ENCODE data around the gene SCAF4.
"Not testable (repeated sequence)": the region's sequence is repeated elsewhere in the genome, so short reads cannot be mapped to it uniquely, and the experiment has no call there.

The SCAF4 gene

DNA sequence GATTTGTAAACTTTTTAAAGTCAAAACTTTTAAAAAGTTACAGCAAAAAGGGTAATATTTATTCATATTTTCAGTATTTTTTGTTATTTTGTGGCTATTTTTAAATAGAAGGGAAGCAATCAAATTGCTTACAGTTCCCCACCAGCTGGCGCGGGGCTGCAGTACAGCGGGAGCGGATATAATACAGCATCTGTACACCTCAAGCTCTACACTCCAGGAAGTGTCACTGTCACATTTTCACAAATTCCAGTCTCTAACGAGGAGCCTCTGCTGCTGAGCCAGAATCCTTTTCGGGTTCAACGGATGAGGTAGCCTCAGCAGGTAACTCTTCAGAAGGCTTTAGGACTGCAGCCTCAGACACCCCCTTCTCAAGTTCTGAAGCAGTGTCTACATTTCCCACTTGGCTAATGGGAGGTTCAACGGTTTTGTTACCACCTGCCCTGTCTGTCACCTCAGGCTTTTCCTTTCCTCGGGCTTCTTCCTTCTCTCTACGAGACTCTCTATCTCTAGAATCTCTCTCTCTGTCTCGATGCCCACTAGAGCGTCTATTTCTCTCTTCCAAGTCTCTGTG, 60.7 kb downstream of the SCAF4 start:
- DNase-seq (ENCODE audit: low read depth in 2 of 2) = no peak

DNA sequence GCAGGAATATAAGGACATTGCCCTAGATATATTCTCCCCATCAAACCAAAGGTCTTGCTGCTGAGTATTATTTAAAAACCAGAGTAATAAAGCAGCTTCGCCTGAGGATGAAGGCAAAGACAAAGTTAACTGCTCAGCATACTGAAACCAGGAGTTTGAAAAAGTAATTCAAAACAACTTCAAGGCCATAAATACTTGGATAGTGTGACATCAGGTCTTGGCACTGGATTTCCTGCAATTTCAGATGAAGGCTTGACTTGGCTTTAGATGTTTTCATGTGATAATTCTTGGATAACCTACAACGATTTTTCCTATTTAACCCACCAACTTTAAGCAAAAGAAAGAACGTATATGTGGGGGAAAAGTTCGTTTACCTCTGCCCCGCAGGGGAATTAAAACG, 61.8 kb downstream of the SCAF4 start:
- DNase-seq (ENCODE audit: low read depth in 2 of 2) = no peak

DNA sequence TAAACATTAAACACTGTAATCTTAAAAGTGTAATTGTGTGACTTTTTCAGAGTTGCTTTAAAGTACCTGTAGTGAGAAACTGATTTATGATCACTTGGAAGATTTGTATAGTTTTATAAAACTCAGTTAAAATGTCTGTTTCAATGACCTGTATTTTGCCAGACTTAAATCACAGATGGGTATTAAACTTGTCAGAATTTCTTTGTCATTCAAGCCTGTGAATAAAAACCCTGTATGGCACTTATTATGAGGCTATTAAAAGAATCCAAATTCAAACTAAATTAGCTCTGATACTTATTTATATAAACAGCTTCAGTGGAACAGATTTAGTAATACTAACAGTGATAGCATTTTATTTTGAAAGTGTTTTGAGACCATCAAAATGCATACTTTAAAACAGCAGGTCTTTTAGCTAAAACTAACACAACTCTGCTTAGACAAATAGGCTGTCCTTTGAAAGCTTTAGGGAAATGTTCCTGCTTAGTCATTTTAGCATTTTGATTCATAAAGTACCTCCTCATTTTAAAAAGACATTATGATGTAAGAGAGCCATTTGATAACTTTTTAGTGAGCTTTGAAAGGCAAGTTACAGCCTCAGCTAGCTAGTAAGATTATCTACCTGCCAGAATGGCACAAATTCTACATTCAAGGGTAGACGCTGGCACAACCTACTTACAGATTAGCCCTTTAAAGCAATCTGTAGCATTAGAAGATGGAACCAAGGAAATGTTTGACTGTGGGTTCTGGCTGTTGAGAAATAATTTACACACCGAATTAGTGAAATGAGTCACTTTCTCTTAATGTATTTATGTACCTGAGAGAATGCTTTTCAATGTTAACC, 63.0 kb downstream of the SCAF4 start:
- no peak for DNase-seq (ENCODE audit: low read depth in 2 of 2)

DNA sequence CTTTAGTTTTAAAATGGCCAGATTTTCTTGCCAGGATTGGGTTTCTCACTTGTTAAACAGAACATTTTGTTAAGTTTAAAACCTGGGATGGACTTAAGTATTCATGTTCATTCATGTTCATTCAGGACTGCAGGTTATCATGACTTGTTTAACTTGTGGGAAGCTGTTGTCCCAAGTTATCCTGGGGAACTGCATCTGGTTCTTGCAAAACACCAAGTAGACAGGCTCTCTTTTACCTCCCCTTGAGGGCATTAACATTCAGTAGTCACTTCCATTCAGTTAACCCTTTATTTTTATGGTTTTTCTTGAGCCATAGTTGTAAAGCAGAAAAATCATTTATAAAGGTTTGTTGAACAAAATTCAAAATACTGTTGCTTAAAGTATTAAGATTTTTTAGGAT, 64.3 kb downstream of the SCAF4 start:
- no peak for DNase-seq (ENCODE audit: low read depth in 2 of 2)

DNA sequence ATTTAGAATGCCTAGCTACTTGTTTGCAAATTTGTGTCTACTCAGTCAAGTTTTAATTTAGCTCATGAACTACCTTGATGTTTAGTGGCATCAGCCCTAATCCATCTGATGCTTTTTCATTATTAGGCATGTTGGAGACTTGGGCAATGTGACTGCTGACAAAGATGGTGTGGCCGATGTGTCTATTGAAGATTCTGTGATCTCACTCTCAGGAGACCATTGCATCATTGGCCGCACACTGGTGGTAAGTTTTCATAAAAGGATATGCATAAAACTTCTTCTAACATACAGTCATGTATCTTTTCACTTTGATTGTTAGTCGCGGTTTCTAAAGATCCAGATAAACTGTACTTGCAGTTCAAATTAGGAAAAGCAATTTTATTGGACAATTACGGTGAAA, 64.8 kb downstream of the SCAF4 start:
- DNase-seq (ENCODE audit: low read depth in 2 of 2) = no peak

DNA sequence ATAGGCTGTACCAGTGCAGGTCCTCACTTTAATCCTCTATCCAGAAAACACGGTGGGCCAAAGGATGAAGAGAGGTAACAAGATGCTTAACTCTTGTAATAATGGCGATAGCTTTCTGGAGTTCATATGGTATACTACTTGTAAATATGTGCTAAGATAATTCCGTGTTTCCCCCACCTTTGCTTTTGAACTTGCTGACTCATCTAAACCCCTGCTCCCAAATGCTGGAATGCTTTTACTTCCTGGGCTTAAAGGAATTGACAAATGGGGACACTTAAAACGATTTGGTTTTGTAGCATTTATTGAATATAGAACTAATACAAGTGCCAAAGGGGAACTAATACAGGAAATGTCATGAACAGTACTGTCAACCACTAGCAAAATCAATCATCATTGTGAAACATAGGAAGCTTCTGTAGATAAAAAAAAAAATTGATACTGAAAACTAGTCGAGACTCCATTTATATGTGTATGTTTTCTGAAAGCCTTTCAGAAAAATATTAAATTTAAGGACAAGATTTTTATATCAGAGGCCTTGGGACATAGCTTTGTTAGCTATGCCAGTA, 65.4 kb downstream of the SCAF4 start:
- DNase-seq (ENCODE audit: low read depth in 2 of 2) = no peak

DNA sequence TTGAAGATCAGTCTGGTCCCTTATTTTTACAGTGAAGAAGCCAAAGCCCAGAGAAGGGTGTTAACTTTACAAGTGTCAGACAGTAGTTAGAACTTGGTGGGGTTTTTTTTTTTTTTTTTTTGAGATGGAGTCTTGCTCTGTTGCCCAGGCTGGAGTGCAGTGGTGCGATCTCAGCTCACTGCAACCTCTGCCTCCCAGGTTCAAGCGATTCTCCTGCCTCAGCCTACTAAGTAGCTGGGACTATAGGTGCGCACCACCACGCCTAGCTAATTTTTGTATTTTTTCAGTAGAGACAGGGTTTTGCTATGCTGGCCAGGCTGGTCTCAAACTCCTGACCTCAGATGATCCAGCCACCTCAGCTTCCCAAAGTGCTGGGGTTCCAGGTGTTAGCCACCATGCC, 66.0 kb downstream of the SCAF4 start:
- not testable (repeated sequence) for DNase-seq (ENCODE audit: low read depth in 2 of 2)

DNA sequence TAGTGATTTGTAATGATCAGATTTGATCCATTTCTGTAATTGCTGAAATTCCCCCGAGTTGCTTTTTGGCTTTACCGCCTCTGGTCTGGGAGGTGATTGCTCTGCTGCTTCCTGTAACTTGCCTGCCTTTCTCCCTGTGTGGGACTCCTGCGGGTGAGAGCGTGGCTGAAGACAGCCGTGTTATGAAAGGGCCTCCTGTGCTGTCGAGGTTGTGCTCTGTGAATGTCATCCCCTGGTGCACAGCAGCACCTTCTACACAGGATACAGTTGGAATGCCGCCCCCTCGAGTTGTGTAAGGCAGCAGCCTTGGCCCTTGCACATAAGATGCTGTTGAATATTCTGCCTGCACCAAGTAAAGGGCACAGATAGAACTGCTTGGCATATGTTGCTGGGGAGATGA, 66.5 kb downstream of the SCAF4 start:
- DNase-seq (ENCODE audit: low read depth in 2 of 2) = peak in 1 of 2 experiments; percentile 20

DNA sequence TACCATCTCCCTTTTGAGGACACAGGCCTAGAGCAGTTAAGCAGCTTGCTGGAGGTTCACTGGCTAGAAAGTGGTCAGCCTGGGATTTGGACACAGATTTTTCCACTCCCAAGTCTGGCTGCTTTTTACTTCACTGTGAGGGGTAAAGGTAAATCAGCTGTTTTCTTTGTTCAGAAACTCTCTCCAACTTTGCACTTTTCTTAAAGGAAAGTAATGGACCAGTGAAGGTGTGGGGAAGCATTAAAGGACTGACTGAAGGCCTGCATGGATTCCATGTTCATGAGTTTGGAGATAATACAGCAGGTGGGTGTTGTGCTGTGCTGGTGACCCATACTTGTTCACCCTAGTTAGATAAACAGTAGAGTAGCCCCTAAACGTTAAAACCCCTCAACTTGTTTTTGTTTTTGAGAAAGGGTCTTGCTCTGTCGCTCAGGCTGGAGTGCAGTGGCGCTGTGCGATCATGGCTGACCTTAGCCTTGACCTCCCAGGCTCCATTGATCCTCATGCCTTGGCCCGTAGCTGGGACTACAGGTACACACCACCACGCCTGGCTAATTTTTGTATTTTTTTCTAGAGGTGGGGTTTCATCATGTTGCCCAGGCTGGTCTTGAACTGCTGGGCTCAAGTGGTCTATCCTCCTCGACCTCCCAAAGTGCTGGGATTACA, 68.2 kb downstream of the SCAF4 start:
- DNase-seq (ENCODE audit: low read depth in 2 of 2) = no peak

DNA sequence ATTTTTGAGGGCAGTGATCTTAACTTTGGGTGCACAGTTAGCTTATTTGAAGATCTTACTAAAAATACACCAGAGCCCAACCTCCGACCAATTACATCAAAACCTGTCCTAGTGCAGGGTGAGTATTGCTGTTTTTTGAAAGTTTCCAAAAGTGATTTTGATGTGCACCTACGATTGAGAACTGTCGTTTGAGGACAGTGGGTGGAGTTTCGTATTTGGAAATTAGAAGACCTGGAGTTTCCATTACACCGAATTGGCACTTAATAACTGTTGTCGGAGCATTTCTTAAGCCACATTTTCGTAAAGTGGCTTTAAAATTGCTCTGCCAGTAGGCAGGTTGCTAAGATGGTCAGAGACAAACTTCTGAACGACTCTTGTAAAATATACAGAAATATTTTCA, 71.3 kb downstream of the SCAF4 start:
- no peak for DNase-seq (ENCODE audit: low read depth in 2 of 2)

DNA sequence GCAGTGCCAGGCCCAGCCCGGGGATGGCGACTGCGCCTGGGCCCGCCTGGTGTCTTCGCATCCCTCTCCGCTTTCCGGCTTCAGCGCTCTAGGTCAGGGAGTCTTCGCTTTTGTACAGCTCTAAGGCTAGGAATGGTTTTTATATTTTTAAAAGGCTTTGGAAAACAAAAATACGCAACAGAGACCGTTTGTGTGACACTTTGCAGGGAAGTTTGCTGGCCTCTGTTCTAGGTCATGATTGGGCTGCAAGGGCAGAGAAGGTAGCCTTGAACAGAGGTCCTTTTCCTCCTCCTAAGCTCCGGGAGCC, 71.7 kb downstream of the SCAF4 start:
- DNase-seq (ENCODE audit: low read depth in 2 of 2) = no peak

DNA sequence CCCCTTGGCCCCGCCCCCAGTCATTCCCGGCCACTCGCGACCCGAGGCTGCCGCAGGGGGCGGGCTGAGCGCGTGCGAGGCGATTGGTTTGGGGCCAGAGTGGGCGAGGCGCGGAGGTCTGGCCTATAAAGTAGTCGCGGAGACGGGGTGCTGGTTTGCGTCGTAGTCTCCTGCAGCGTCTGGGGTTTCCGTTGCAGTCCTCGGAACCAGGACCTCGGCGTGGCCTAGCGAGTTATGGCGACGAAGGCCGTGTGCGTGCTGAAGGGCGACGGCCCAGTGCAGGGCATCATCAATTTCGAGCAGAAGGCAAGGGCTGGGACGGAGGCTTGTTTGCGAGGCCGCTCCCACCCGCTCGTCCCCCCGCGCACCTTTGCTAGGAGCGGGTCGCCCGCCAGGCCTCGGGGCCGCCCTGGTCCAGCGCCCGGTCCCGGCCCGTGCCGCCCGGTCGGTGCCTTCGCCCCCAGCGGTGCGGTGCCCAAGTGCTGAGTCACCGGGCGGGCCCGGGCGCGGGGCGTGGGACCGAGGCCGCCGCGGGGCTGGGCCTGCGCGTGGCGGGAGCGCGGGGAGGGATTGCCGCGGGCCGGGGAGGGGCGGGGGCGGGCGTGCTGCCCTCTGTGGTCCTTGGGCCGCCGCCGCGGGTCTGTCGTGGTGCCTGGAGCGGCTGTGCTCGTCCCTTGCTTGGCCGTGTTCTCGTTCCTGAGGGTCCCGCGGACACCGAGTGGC, 72.2 kb downstream of the SCAF4 start, which contains the start of gene SOD1:
SOD1 (plus strand) TSS at position 158 of the 723 bp plus-strand sequence; CDS start at position 235, 77 bp downstream.
- DNase-seq (ENCODE audit: low read depth in 2 of 2) = peak; percentile 89 to 94

DNA sequence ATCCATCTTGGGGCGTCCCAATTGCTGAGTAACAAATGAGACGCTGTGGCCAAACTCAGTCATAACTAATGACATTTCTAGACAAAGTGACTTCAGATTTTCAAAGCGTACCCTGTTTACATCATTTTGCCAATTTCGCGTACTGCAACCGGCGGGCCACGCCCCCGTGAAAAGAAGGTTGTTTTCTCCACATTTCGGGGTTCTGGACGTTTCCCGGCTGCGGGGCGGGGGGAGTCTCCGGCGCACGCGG, 72.7 kb downstream of the SCAF4 start:
- DNase-seq (ENCODE audit: low read depth in 2 of 2) = no peak

DNA sequence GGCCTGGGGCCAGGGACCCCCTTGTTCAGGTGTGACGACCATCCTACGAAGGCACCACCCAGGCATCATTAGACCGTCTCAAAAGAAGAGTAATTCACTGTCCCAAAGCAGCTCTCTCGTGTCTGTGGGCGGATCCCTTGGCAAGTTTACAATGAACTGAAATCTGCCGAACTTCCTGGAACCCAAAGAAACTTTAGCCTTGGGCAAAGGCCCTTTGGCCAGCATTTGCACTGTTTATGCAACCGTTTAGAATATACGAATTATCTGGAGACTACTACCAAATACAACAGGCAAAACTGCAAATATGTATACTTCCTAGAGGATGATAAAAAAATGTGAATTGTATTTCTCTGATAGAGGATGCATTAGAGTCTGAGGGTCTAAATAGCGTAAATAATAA, 73.9 kb downstream of the SCAF4 start:
- no peak for DNase-seq (ENCODE audit: low read depth in 2 of 2)

DNA sequence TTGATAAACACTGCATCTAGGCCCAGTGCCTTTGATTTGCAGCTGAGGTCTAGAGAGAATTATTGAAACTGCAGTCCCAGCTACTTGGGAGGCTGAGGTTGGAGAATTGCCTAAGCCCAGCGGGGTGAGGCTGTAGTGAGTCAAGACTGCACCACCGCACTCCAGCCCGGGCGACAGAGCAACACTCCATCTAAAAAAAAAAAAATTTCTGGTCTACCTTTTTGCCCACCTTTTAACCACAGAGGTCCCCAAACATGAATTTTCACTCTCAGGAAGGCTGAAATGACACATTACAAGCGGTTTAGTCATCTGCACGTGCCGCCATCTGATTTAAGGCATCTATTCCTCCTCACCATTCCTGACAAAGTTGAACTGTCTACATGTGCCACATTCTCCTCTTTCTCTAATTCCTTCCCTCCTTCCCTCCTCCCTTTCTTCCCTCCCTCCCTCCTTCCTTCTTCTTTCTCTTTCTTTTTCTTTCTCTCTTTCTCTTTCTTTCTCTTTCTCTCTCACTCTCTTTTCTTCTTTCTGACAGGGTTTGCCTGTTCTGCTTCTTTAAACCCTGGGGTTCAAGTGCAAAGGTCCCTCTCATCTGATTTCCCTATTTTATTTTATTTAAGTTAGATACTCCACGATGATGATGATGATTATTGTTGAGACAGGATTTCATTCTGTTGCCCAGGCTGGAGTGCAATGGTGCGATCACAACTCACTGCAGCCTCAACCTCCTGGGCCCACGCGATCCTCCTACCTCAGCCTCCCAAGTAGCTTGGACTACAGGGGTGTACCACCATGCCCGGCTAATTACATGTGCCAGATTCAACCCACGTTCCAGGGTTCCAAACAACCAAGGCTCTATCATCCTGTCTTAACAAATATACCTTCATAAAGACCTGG, 75.5 kb downstream of the SCAF4 start:
- peak; percentile 27 to 54 for DNase-seq (ENCODE audit: low read depth in 2 of 2)

DNA sequence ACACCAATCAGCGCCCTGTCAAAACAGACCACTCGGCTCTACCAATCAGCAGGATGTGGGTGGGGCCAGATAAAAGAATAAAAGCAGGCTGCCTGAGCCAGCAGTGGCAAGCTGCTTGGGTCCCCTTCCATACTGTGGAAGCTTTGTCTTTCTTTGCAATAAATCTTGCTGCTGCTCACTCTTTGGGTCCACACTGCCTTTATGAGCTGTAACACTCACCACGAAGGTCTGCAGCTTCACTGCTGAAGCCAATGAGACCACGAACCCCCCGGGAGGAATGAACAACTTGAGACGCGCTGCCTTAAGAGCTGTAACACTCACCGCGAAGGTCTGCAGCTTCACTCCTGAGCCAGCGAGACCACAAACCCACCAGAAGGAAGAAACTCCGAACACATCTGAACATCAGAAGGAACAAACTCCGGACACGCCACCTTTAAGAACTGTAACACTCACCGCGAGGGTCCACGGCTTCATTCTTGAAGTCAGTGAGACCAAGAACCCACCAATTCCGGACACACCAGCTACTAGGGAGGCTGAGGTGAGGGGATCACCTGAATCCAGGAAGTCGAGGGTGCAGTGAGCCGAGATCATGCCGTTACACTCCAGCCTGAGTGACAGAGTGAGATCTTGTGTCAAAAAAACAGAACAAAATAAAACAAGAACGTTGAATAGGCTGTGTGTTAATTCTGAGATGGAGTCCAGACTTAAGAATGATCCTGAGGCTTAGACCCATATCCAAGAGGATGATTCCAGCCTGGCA, 76.9 kb downstream of the SCAF4 start:
- not testable (repeated sequence) for DNase-seq (ENCODE audit: low read depth in 2 of 2)

DNA sequence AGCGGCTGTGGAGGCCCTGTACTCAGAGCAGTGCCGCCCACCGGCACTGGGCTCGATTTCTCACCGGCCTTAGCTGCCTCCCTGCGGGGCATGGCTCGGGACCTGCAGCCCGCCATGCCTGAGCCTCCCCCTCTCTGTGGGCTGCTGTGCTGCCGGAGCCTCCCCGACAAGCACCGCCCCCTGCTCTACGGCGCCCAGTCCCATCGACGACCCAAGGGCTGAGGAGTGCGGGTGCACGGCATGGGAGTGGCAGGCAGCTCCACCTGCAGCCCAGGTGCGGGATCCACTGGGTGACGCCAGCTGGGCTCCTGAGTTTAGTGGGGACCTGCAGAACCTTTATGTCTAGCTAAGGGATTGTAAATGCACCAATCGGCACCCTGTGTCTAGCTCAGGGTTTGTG, 77.6 kb downstream of the SCAF4 start:
- no peak for DNase-seq (ENCODE audit: low read depth in 2 of 2)

DNA sequence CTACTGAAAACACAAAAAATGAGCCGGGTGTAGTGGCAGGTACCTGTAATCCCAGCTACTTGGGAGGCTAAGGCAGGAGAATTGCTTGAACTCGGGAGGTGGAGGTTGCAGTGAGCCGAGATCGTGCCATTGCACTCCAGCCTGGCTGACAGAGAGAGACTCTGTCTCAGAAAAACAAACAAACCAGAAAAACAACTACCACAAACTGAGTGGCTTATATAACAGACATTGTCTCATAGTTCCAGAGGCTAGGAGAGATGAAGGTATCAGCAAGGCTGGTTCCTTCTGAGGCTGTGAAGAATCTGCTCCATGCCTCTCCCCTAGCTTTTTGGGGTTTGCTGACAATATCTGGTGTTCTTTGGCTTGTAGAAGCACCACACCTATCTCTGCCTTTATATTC, 80.4 kb downstream of the SCAF4 start:
- DNase-seq (ENCODE audit: low read depth in 2 of 2) = not testable (repeated sequence)

DNA sequence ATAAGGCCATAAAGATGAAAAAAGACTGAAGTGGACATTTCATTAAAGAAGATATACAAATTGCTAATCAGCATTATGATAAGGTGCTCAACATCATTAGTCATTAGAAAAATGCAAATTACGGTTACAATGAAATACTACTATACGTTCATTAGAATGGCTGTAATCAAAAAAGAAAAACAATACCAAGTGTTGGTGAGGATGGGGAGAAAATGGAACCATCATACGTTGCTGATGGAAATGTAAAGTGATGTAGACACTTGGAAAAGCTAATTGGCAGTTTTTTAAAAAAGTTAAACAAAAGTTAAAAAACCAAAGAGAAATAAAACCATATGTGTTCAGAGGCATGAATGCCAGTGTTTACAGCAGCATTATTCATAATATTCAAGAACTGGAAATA, 81.0 kb downstream of the SCAF4 start:
- no peak for DNase-seq (ENCODE audit: low read depth in 2 of 2)

DNA sequence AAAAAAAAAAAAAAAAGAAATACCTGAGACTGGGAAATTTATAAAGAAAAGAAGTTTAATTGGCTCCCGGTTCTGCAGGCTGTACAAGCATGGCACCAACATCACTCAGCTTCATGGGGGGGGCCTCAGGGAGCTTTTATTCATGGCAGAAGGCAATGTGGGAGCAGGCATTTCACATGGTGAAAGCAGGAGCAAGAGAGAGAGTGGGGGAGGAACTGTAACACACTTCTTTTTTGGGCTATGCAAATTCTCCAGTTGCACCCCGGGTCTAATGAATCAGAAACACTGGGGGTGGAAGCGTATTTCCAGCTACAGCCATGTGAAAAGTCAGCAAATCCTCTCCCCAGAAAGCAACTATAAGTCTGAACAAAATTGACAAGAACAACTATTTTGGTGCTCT, 84.3 kb downstream of the SCAF4 start:
- DNase-seq (ENCODE audit: low read depth in 2 of 2) = no peak

DNA sequence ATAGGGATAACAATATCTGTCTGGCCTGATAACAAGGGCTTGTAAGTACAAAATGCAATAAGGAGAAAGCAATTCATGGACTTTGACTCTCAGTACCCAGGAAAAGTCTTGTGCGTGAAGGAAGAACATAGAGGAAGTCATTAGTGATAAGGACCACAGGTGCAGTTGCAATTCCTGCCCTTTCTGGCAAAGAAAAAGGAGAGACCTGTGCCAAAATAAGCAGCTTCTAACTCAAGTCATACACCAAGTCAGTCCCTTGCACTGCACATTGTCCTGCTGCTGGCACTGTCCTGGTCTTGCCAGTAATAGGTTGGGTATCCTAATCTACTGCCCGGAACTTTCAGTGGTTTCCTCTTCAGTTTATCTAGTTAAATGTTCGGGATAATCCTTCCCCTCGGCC, 87.3 kb downstream of the SCAF4 start:
- DNase-seq (ENCODE audit: low read depth in 2 of 2) = no peak
